Smooth muscle cell (in vitro differentiated cells): Measurements from ENCODE around the gene OR10D3. TPM values are rescaled to one million over a fixed set of nuclear protein-coding genes. Genes with fewer than 3 reads are reported as not detected.
"Not testable (repeated sequence)": the region's sequence is repeated elsewhere in the genome, so short reads cannot be mapped to it uniquely, and the experiment has no call there.

ENCODE experiments used
- DNase-seq: peaks from one replicate; lab custom pipeline; 2025; ENCODE audit not compliant: unreplicated experiment; lab: John Stamatoyannopoulos, UW
- H2AFZ ChIP-seq: fragments of 200-600 bp; sonication (generic); 2 replicates; pipeline ENCODE4 v1.6.0; 2016; ENCODE audit warnings: antibody characterized with exemption, low read depth, mild to moderate bottlenecking
- H3F3A ChIP-seq: fragments of 200-600 bp; sonication (generic); 2 replicates; pipeline ENCODE4 v1.6.0; 2017; ENCODE audit warnings: antibody characterized with exemption, low read depth
- H3K27ac ChIP-seq: fragments of 200-600 bp; sonication (generic); 2 replicates; pipeline ENCODE4 v1.5.1; 2016; ENCODE audit warnings: low read depth, mild to moderate bottlenecking
- H3K27me3 ChIP-seq: fragments of 200-600 bp; sonication (generic); 2 replicates; pipeline ENCODE4 v1.6.1; 2016; ENCODE audit warnings: low read depth, mild to moderate bottlenecking
- H3K36me3 ChIP-seq: fragments of 200-600 bp; sonication (generic); 2 replicates; pipeline ENCODE4 v1.5.1; 2016; ENCODE audit warnings: low read depth
- H3K4me1 ChIP-seq: fragments of 200-600 bp; sonication (generic); 2 replicates; pipeline ENCODE4 v1.5.1; 2016; ENCODE audit warnings: low read depth
- H3K4me2 ChIP-seq: fragments of 200-600 bp; sonication (generic); 2 replicates; pipeline ENCODE4 v1.6.0; 2016; ENCODE audit warnings: mild to moderate bottlenecking
- H3K4me3 ChIP-seq: fragments of 200-600 bp; sonication (generic); 2 replicates; pipeline ENCODE4 v1.5.1; 2016; ENCODE audit warnings: mild to moderate bottlenecking
- H3K79me2 ChIP-seq: fragments of 200-600 bp; sonication (generic); 2 replicates; pipeline ENCODE4 v1.6.0; 2016; ENCODE audit warnings: low read depth, mild to moderate bottlenecking
- H3K9ac ChIP-seq: fragments of 200-600 bp; sonication (generic); 2 replicates; pipeline ENCODE4 v1.6.0; 2016; ENCODE audit warnings: low read depth
- H3K9me3 ChIP-seq: fragments of 200-600 bp; sonication (generic); replicated peaks from 2 replicates; pipeline ENCODE4 v1.5.1; 2016; ENCODE audit warnings: low read depth
- H4K20me1 ChIP-seq: fragments of 200-600 bp; sonication (generic); 2 replicates; pipeline ENCODE4 v1.6.0; 2016; ENCODE audit warnings: low read depth
- WGBS: methylation state at CpG from one replicate; pipeline ENCODE4 v1.1.7; 2016; ENCODE audit warnings: low lambda C conversion rate; 5-methylcytosine and 5-hydroxymethylcytosine counted together
- polyA plus RNA-seq: library from polyadenylated mRNA; unstranded; fragments of >200 nt; fragmentation: Nextera tagmentation; extraction: Ambion mirVana; gene quantifications from 2 replicates; pipeline ENCODE4 v1.2.1, GENCODE V29; 2016
- total RNA-seq: library from RNA; depleted of rRNA; stranded (reverse); fragments of >200 nt; gene quantifications from 2 replicates; pipeline ENCODE4 v1.2.3, GENCODE V29; 2014
- TF ChIP-seq, protein P1 (sequence below): fragments of 200-600 bp; sonication (generic); IDR thresholded peaks from 2 replicates; pipeline ENCODE4 v1.5.1; 2017; ENCODE audit warnings: borderline replicate concordance, mild to moderate bottlenecking, antibody characterized with exemption; ENCODE audit not compliant: insufficient read depth, poor library complexity, severe bottlenecking

OR10D3 gene
- total and polyA plus RNA-seq, 2 experiments from 2014 or later: not detected

DNA sequence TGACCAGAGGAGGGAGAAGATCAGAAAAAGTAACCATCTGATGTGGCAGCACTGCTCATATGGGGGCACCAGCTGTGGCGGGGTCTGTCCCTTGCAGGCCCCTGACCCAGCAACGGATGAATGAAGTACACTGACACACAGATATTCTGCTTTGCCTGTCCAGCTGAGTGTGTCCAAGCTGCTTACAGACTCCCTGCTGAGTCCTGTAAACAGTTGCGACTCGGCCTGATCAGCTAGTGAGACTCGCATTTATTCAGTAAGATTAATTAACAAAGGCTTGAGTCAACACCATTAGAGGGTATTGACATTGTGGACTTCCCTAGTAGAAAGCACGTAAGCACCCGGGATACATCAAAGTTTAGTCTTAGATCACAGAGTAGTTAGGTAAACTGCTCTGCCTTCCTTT lies 15.3 kb upstream of the OR10D3 start:
- H3K36me3 ChIP-seq: no peaks in the 10 kb centered on the region
- H3K4me1 ChIP-seq: peaks cover 8% of the 10 kb centered on the region
- no peak overlapping the region for H3K4me3 ChIP-seq
- H3K9me3 ChIP-seq: no peaks in the 10 kb centered on the region
- H2AFZ ChIP-seq: no peak overlapping the region
- H3K27ac ChIP-seq: no peak overlapping the region
- no peaks in the 10 kb centered on the region for H4K20me1 ChIP-seq
- H3K27me3 ChIP-seq: no peaks in the 10 kb centered on the region
- DNase-seq: no peak
- no peaks in the 10 kb centered on the region for H3K79me2 ChIP-seq
- 69% methylated on average over 7 of the region's 7 CpGs for WGBS
- no peak overlapping the region for H3K9ac ChIP-seq
- H3F3A ChIP-seq: no peaks in the 10 kb centered on the region
- no peak overlapping the region for H3K4me2 ChIP-seq
- TF ChIP-seq, protein P1, sequence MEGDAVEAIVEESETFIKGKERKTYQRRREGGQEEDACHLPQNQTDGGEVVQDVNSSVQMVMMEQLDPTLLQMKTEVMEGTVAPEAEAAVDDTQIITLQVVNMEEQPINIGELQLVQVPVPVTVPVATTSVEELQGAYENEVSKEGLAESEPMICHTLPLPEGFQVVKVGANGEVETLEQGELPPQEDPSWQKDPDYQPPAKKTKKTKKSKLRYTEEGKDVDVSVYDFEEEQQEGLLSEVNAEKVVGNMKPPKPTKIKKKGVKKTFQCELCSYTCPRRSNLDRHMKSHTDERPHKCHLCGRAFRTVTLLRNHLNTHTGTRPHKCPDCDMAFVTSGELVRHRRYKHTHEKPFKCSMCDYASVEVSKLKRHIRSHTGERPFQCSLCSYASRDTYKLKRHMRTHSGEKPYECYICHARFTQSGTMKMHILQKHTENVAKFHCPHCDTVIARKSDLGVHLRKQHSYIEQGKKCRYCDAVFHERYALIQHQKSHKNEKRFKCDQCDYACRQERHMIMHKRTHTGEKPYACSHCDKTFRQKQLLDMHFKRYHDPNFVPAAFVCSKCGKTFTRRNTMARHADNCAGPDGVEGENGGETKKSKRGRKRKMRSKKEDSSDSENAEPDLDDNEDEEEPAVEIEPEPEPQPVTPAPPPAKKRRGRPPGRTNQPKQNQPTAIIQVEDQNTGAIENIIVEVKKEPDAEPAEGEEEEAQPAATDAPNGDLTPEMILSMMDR: no peak

DNA sequence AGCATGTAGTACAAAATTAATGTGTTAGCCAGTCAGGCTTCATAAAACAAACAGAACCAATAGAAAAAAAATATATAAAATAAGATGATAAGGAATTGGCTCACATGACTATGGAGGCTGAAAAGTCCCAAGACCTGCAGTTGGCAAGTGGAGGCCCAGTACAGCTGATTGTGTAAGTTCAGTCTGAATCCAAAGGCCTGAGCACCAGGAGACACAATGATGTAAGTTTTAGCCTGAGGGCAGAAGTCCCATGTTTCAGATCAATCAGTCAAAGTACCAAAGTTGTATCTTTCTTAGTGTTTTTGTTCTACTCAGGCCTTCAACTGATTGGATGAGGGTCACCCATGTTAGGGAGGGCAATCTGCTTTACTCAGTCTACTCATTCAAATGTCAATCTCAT lies 14.3 kb upstream of the OR10D3 start:
- H3K79me2 ChIP-seq: no peaks in the 10 kb centered on the region
- H3F3A ChIP-seq: no peaks in the 10 kb centered on the region
- H3K4me3 ChIP-seq: no peak overlapping the region
- H3K36me3 ChIP-seq: no peaks in the 10 kb centered on the region
- H4K20me1 ChIP-seq: no peaks in the 10 kb centered on the region
- H3K27ac ChIP-seq: no peak overlapping the region
- peaks cover 16% of the 10 kb centered on the region for H3K4me1 ChIP-seq
- H3K27me3 ChIP-seq: no peaks in the 10 kb centered on the region
- TF ChIP-seq, protein P1: no peak
- no peak overlapping the region for H3K9ac ChIP-seq
- H3K4me2 ChIP-seq: no peak overlapping the region
- H2AFZ ChIP-seq: no peak overlapping the region
- H3K9me3 ChIP-seq: no peaks in the 10 kb centered on the region
- DNase-seq: no peak

DNA sequence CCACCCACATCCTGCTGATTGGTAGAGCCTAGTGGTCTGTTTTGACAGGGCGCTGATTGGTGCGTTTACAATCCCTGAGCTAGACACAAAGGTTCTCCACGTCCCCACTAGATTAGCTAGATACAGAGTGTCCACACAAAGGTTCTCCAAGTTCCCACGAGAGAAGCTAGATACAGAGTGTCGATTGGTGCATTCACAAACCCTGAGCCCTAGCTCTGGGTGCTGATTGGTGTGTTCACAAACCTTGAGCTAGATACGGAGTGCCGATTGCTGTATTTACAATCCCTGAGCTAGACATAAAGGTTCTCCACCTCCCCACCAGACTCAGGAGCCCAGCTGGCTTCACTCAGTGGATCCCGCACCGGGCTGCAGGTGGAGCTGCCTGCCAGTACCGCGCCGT lies 12.8 kb upstream of the OR10D3 start:
- not testable (repeated sequence) for DNase-seq, H3F3A ChIP-seq
- WGBS: 91% methylated on average over 9 of the region's 12 CpGs

DNA sequence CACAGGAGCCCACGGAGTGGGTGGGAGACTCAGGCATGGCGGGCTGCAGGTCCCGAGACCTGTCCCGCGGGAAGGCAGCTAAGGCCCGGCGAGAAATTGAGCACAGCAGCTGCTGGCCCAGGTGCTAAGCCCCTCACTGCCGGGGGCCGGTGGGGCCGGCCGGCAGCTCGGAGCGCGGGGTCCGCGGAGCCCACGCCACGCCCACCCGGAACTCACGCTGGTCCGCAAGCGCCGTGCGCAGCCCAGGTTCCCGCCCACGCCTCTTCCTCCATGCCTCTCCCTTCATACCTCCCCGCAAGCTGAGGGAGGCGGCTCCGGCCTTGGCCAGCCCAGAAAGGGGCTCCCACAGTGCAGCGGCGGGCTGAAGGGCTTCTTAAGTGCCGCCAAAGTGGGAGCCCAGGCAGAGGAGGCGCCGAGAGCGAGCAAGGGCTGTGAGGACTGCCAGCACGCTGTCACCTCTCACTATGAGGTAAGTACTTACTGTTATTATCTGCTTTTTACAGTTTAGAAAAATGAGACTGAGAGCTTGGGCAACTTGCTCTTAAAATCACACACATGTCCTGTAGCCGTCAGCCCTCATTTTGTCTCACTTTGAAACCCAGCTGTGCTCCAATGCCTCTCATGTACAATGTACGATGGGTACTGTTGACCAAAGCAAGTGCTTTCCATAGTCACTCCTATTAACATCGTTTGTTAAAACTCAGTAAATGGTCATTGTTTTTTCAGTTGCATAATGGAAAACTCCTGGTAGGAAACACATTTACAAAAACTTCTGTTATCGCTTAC lies 12.2 kb upstream of the OR10D3 start:
- Histone ChIP-seq H3K4me3 (no peak overlapping the region), H3K9ac (no peak overlapping the region), H3F3A (no peaks in the 10 kb centered on the region), H3K27me3 (no peaks in the 10 kb centered on the region), H3K79me2 (no peaks in the 10 kb centered on the region), H4K20me1 (no peaks in the 10 kb centered on the region), H3K4me1 (peaks cover 23% of the 10 kb centered on the region), H3K9me3 (no peaks in the 10 kb centered on the region), H3K36me3 (no peaks in the 10 kb centered on the region), H3K4me2 (no peak overlapping the region), H3K27ac (no peak overlapping the region), H2AFZ (no peak overlapping the region)
- WGBS: 97% methylated on average over 20 of the region's 40 CpGs
- TF ChIP-seq, protein P1: no peak
- DNase-seq: no peak

More for the DNA sequence above, 12.8 kb upstream of the OR10D3 start:
- not testable (repeated sequence) for H3K9ac ChIP-seq, H3K4me2 ChIP-seq, H3K4me3 ChIP-seq, H2AFZ ChIP-seq, H3K27ac ChIP-seq, H3K9me3 ChIP-seq, H4K20me1 ChIP-seq, H3K27me3 ChIP-seq, H3K79me2 ChIP-seq, H3K36me3 ChIP-seq
- H3K4me1 ChIP-seq: peaks cover 23% of the 10 kb centered on the region
